DMS114 treated with DMSO at 0.1 percent for 48 hours (cell line): Measurements from ENCODE around the gene SPPL3.

ENCODE experiments used
- DNase-seq: peaks from one replicate; lab custom pipeline; 2025; ENCODE audit not compliant: unreplicated experiment; lab: John Stamatoyannopoulos, UW

The SPPL3 gene

DNA sequence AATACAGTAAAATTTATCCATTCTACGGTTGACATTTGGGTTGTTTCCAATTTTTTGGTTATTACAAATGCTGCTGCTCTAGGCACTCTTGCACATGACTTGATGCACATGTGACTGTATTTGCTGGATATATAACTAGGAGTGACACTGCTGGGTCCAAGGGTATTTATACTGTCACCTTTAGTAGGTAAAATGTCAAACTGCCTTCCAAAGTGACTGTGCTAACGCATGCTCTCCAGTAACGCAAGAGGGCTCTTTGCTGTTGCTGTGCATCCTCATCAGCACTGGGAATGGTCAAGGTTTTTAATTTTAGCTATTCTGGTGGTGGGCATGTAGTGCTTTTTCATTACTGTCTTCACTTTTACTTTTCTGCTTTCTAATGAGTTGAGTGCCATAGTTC lies 116.3 kb downstream of the SPPL3 start:
- DNase-seq: no peak

DNA sequence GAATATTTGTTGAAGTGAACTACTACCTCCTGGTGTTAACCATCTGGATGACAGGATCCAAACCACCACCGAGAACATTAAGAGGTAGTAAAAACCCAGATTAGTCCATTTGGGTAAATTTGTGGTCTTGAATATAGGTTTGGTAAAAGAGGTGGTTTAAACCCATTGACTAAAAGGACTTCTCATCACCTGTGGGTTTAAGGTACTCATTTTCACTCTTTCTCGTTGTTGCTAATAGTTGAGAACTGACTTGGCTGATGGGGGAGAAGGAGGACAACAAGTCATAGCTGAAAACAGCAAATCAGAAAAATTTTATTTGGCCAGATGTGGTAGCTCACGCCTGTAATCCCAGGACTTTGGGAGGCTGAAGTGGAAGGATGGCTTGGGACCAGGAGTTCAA lies 119.4 kb downstream of the SPPL3 start:
- DNase-seq: no peak

- DNase-seq: no peak
Observed at GRCh38 chr12:120783197-120783596, 121.0 kb downstream of the SPPL3 start.

DNA sequence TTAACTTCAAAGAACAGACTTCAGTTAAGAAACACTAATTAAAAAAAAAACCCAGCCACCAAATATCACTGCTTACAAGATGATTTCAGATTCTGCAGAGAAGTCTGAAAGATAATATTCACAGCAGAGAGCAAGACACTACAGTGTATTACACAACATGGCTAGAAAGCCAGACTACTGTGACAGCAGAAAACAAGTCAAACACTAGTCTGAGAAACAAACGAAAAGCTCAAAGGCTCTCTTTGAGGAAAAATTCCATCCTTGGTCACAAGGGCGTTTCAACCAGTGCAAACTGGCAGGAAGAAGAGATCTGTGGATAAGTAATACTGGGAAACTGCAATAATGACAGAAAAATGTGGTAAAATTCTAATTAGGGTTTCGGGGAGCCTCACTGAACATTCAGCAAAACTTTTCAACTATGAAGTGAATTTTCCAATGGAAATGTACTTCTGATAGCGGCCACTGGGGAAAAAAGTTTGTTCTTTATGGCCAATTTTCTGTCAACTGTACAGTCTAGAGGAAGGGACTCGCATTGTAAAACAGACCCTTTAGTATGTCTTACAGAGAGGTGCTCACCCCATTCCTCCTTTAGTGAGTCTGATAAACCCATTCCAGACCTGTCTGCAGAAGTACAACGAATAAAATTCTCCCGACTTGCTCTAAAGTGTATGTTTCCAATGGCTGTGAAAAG lies 128.2 kb downstream of the SPPL3 start:
- no peak for DNase-seq

DNA sequence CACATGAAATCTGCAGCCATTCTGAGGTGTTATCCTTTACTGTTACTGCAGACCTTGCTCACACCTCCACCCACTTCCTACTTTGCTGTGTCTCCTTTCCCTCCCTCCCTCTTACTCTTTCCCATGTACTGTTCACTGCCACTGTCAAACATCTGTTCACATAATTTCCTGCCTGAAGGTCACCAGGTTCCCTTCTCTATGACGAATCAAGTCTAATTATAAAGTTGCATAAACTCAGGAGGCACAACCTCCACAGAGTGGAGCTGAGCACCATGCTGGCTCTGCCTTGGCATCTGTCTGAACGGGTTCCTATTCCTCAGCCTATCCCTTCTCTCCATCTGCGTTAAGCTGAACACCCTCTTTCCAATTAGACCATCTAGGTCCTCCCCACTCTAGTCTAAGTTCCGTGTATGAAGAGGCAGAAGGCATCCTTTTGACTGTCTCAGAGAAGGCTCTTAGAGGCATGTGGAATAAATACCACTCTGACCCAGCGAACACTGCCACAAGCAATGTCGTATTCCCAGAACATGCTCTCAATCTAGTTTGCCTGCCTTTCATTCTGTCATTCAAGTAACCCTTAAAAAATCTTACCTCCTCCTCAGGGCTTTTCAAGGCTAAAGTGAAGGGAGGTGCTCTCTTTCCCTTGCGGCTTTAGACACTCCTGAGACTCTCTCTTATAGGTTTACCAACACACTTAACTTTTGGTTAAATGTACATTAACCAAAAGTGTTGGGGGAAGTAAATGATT lies 129.8 kb downstream of the SPPL3 start:
- DNase-seq: no peak

GRCh38 chr12:120771097-120771496 lies 133.1 kb downstream of the SPPL3 start:
- no peak for DNase-seq

- no peak for DNase-seq
Observed at GRCh38 chr12:120767071-120768024, 136.8 kb downstream of the SPPL3 start.

GRCh38 chr12:120766566-120766965 lies 137.6 kb downstream of the SPPL3 start:
- DNase-seq: no peak

DNA sequence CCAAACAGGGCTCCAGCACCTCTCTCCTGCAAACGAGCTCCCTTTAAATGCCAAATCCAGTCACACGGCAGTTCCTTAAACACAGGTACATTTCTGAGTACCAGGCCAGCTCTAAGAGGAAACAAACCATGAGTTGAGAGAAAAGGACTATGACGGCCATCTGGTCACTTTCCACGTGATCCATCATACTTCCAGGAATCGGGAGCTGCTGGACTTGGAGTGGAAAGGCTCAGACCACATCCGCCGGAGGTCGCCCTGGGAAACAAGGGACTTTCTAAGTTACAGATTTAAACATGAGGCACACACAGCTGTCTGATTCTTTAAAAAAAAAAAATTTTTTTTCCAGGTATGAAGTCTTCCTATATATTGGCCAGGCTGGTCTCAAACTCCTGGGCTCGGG lies 139.3 kb downstream of the SPPL3 start:
- DNase-seq: no peak

DNA sequence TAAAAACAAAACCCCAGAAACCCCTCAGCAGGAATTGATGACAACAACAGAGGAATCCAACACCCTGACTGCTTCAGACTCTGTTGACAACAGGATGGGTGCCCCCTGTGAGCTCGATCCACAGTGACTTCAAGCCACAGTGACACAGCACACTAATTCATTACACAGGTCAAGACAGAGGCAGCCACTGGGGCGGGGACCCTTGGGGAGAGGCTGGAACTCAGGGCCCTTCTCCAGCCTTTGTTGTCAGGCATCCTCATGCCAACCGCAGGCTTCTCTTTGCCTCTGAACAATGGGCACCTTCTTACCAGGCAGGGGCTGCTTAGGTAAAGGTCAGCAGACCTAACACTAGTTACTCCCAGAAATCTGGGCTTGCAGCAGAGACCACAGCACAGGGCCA lies 140.9 kb downstream of the SPPL3 start:
- no peak for DNase-seq

DNA sequence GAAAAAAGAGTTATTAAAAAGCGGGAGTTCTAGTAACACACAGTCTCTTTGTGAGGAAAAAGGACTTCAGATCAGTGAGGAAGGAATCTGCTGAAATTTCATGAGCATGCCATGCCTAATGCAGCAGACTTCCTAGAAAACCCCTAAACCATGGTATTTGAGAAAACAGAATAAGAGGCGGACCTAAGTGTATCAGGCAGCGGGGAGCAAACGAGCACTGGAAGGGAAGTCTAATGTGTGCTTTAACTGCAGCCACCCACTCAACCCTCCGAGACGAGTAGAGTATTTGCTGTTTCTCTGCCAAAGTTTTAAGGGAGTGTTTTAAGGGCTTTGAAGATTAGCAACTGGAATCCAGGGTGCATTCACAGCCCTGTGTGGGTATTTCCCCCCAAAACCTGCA lies 142.1 kb downstream of the SPPL3 start:
- no peak for DNase-seq

GRCh38 chr12:120761519-120761934 lies 142.6 kb downstream of the SPPL3 start:
- no peak for DNase-seq

DNA sequence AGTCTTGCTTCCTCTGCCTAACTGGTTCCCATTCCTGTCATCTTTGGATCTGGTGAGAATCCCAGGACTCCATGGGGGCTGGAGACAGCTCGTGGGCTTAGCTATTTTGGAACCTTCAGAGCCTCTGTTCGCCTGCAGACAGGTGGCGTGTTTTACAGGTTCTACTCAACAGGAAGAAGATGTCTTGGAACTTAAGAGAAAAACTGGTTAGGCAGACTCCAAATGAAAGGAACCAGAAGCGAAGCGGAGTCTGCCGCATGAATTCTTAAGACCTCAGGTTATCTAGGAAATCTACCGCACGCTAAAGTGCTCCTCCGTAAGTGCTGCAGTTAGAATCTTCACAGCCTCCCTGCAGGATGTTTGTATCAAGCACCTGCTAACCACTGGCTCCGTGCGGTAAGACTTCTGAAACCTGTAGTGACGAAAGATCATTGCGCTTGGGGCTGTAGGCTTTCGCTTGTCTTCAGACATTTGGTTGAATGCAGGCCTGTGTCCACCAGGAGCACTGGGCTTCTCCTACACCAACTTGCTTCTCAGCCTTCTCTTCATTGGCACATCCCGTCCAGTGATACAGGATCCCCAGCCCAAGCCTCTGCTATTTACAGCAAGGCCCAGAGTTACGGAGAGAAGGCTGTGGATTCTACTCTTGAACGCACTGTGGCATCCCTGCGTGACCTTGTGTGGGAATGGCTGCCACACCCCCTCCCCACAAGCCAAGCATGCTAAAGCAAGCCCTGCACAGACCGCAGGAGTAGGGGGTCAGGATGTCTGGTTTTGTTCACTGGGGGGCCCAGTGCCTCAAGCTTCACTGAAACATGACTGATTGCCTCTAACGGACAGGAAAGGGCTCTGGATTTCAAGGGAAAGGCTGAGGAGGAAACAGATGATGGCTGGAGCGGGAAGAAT lies 143.6 kb downstream of the SPPL3 start:
- no peak for DNase-seq

- DNase-seq: no peak
Observed at GRCh38 chr12:120759591-120760348, 144.4 kb downstream of the SPPL3 start.

- DNase-seq: no peak
Observed at GRCh38 chr12:120758798-120759590, 145.2 kb downstream of the SPPL3 start.

DNA sequence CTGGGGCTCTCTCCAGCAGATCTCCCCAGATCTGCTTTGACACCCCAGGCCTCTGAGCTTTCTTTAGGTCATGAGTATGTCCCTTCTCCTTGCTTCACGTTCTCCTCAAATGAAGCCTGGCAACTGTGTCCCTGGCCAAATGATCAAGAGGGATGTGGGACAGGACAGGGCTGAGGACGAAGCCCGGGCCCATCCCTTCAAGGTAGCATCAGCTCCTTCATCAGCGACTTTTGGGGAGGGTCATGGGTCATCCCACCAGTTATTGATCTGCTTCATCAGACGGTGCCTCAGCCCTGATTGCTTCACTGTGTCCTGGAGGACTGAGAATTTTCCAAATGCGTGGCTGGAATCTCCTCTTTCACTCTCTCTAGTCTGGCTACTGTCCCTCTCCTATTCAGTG lies 146.2 kb downstream of the SPPL3 start:
- DNase-seq: no peak

DNA sequence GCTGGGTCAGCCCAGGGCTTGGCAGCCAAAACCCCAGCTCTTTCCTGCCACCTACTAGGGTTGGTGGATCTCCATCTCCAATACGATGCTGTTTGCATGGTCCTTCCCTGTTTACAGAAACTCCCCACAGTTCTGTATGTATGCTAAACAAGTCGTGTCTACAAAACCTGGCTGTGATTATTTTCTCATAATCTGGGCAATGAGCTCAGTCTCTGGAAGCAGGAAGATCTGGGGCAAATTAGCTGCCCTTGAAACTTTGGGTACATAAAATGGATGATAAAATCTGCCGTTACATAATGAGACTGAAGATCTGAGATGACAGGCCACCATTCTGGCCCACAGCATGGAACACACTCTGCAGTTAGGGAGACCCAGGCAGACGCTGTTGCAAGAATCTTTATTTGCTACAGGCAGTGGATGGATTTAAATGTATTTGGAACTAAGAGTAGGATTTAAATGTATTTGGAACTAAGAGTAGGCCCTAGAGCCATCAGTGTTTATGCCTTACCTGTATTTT lies 146.9 kb downstream of the SPPL3 start:
- DNase-seq: no peak

GRCh38 chr12:120755269-120755668 lies 148.9 kb downstream of the SPPL3 start:
- no peak for DNase-seq

- DNase-seq: no peak
Observed at GRCh38 chr12:120754792-120755191, 149.4 kb downstream of the SPPL3 start.
